HepG2 (cell line): Measurements from ENCODE around the gene FAM32A. TPM values are rescaled to one million over a fixed set of nuclear protein-coding genes. Genes with fewer than 3 reads are reported as not detected.
A peak's percentile ranks its signal among the peaks of the same experiment; 100 is the strongest.

Source experiments
- HMGA1 ChIP-seq: sonication (generic); formaldehyde crosslinking; conservative IDR thresholded peaks from 2 replicates; pipeline ENCODE4 v1.4.0; 2020; ENCODE audit warnings: missing genetic modification reagents
- KLF16 ChIP-seq, 2 experiments: sonication (generic) in 1 of 2; formaldehyde crosslinking in 1 of 2; IDR thresholded peaks; 2 replicates each; pipeline versions ENCODE4 v1.6.1 to v1.8.0; 2016 to 2023; ENCODE audit warnings: missing genetic modification reagents in 2 of 2, missing compliant biosample characterization in 1 of 2
- PHF8 ChIP-seq: sonication (generic); formaldehyde crosslinking; IDR thresholded peaks from 2 replicates; pipeline ENCODE4 v1.5.0; 2020; ENCODE audit warnings: missing genetic modification reagents
- RARA ChIP-seq: IDR thresholded peaks from 2 replicates; pipeline ENCODE4 v1.6.1; 2016; ENCODE audit warnings: missing genetic modification reagents, missing compliant biosample characterization
- RBFOX2 ChIP-seq: fragments of 200-400 bp; formaldehyde crosslinking; IDR thresholded peaks from 2 replicates; pipeline ENCODE4 v1.6.1; 2017; ENCODE audit warnings: low read depth, mild to moderate bottlenecking, low read length
- SIN3A ChIP-seq: IDR thresholded peaks from 2 replicates; pipeline ENCODE4 v1.6.1; 2011; ENCODE audit warnings: low read depth, mild to moderate bottlenecking, control low read depth, low read length, borderline replicate concordance
- ZFP36 ChIP-seq: fragments of 150-350 bp; IDR thresholded peaks from 2 replicates; pipeline ENCODE4 v1.6.1; 2018; ENCODE audit warnings: borderline replicate concordance, low read length, low read depth; ENCODE audit not compliant: partially characterized antibody
- ZNF3 ChIP-seq: IDR thresholded peaks from 2 replicates; pipeline ENCODE4 v1.7.0; 2017; ENCODE audit warnings: inconsistent platforms
- ZNF713 ChIP-seq: sonication (generic); formaldehyde crosslinking; IDR thresholded peaks from 2 replicates; pipeline ENCODE4 v1.4.0; 2020; ENCODE audit warnings: mild to moderate bottlenecking, missing genetic modification reagents
- polyA plus RNA-seq, 8 experiments: library from polyadenylated mRNA; depleted of rRNA in 3 of 8; stranded (reverse) in 7 of 8; unstranded in 1 of 8; fragments of >200 nt; fragmentation: Illumina TruSeq in 4 of 8; extraction: Trizol in 4 of 8; gene quantifications; 2 replicates each; pipeline versions ENCODE4 v1.2.1 to v1.2.3, GENCODE V29; 2011 to 2016; ENCODE audit warnings: low read depth in 4 of 8, missing spikeins in 1 of 8, mixed read lengths in 1 of 8; ENCODE audit not compliant: insufficient read depth in 1 of 8
- total RNA-seq, 5 experiments: library from RNA; depleted of rRNA; stranded (reverse); fragments of >200 nt; fragmentation: Illumina TruSeq; extraction: Trizol; gene quantifications; 2 replicates each; pipeline ENCODE4 v1.2.3, GENCODE V29; 2016; ENCODE audit warnings: low read depth in 1 of 5
- TF ChIP-seq, protein P1 (sequence below): IDR thresholded peaks from 2 replicates; pipeline ENCODE4 v1.6.1; 2016; ENCODE audit warnings: low read depth, missing genetic modification reagents, missing compliant biosample characterization
- TF ChIP-seq, protein P2 (sequence below): sonication (generic); formaldehyde crosslinking; IDR thresholded peaks from 2 replicates; pipeline ENCODE4 v1.4.0; 2020; ENCODE audit warnings: mild to moderate bottlenecking, missing genetic modification reagents
- TF ChIP-seq, protein P3 (sequence below): sonication (generic); formaldehyde crosslinking; IDR thresholded peaks from 2 replicates; pipeline ENCODE4 v1.8.1; 2023; ENCODE audit warnings: mild to moderate bottlenecking, inconsistent platforms, moderate library complexity, missing genetic modification reagents, borderline replicate concordance
- TF ChIP-seq, protein P4 (sequence below), 2 experiments: fragments of 450-650 bp in 1 of 2; sonication (generic) in 1 of 2; formaldehyde crosslinking; IDR thresholded peaks; 2 replicates each; pipeline versions ENCODE4 v1.5.0 to v1.8.0; 2020 to 2022; ENCODE audit warnings: mild to moderate bottlenecking in 1 of 2, missing genetic modification reagents in 1 of 2

FAM32A gene
- total and polyA plus RNA-seq, 2 of the 13 experiments (the other 11 are each of a cell fraction or from before 2014, with no cell fraction given) = 85.8 to 86.2 TPM

DNA sequence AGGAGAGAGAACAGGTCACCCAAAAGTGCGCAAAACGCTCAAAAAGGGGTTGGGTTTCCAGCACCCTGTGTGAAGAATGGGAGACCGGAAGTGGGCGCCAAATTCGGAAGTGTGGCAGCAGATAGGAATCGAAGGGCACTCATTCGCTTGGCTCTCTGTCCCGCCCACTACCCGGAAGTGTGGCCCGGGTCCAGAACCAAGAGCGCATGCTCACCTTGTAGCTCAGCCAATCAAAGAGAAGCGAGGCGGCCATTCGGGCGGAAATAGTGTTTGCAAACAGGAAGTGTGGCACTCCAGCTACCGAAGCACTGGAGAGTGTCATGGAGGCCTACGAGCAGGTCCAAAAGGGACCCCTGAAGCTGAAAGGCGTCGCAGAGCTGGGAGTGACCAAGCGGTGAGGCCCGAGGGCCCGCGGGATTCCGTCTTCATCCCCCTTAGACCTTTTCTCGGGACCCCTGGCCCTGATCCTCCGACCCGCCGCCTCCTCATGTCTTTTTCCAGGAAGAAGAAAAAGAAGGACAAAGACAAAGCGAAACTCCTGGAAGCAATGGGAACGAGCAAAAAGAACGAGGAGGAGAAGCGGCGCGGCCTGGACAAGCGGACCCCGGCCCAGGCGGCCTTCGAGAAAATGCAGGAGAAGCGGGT, at the start of gene FAM32A (continued):
- TF ChIP-seq, protein P1, sequence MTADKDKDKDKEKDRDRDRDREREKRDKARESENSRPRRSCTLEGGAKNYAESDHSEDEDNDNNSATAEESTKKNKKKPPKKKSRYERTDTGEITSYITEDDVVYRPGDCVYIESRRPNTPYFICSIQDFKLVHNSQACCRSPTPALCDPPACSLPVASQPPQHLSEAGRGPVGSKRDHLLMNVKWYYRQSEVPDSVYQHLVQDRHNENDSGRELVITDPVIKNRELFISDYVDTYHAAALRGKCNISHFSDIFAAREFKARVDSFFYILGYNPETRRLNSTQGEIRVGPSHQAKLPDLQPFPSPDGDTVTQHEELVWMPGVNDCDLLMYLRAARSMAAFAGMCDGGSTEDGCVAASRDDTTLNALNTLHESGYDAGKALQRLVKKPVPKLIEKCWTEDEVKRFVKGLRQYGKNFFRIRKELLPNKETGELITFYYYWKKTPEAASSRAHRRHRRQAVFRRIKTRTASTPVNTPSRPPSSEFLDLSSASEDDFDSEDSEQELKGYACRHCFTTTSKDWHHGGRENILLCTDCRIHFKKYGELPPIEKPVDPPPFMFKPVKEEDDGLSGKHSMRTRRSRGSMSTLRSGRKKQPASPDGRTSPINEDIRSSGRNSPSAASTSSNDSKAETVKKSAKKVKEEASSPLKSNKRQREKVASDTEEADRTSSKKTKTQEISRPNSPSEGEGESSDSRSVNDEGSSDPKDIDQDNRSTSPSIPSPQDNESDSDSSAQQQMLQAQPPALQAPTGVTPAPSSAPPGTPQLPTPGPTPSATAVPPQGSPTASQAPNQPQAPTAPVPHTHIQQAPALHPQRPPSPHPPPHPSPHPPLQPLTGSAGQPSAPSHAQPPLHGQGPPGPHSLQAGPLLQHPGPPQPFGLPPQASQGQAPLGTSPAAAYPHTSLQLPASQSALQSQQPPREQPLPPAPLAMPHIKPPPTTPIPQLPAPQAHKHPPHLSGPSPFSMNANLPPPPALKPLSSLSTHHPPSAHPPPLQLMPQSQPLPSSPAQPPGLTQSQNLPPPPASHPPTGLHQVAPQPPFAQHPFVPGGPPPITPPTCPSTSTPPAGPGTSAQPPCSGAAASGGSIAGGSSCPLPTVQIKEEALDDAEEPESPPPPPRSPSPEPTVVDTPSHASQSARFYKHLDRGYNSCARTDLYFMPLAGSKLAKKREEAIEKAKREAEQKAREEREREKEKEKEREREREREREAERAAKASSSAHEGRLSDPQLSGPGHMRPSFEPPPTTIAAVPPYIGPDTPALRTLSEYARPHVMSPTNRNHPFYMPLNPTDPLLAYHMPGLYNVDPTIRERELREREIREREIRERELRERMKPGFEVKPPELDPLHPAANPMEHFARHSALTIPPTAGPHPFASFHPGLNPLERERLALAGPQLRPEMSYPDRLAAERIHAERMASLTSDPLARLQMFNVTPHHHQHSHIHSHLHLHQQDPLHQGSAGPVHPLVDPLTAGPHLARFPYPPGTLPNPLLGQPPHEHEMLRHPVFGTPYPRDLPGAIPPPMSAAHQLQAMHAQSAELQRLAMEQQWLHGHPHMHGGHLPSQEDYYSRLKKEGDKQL (CRISPR knock-in tag) = no peak
- TF ChIP-seq ZFP36 (no peak), SIN3A (peak; percentile 74; the same call in 1 of the 2 replicates), KLF16 (CRISPR knock-in tag; IDR thresholded peaks at IDR 0.05) (no peak; a peak in 1 of 4 replicates), HMGA1 (no peak), ZNF3 (no peak), ZNF713 (CRISPR knock-in tag) (no peak), RARA (CRISPR knock-in tag) (no peak), PHF8 (peak; percentile 88), RBFOX2 (peak; percentile 71)
- TF ChIP-seq, protein P2, sequence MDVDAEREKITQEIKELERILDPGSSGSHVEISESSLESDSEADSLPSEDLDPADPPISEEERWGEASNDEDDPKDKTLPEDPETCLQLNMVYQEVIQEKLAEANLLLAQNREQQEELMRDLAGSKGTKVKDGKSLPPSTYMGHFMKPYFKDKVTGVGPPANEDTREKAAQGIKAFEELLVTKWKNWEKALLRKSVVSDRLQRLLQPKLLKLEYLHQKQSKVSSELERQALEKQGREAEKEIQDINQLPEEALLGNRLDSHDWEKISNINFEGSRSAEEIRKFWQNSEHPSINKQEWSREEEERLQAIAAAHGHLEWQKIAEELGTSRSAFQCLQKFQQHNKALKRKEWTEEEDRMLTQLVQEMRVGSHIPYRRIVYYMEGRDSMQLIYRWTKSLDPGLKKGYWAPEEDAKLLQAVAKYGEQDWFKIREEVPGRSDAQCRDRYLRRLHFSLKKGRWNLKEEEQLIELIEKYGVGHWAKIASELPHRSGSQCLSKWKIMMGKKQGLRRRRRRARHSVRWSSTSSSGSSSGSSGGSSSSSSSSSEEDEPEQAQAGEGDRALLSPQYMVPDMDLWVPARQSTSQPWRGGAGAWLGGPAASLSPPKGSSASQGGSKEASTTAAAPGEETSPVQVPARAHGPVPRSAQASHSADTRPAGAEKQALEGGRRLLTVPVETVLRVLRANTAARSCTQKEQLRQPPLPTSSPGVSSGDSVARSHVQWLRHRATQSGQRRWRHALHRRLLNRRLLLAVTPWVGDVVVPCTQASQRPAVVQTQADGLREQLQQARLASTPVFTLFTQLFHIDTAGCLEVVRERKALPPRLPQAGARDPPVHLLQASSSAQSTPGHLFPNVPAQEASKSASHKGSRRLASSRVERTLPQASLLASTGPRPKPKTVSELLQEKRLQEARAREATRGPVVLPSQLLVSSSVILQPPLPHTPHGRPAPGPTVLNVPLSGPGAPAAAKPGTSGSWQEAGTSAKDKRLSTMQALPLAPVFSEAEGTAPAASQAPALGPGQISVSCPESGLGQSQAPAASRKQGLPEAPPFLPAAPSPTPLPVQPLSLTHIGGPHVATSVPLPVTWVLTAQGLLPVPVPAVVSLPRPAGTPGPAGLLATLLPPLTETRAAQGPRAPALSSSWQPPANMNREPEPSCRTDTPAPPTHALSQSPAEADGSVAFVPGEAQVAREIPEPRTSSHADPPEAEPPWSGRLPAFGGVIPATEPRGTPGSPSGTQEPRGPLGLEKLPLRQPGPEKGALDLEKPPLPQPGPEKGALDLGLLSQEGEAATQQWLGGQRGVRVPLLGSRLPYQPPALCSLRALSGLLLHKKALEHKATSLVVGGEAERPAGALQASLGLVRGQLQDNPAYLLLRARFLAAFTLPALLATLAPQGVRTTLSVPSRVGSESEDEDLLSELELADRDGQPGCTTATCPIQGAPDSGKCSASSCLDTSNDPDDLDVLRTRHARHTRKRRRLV (CRISPR knock-in tag) = no peak
- TF ChIP-seq, protein P3, sequence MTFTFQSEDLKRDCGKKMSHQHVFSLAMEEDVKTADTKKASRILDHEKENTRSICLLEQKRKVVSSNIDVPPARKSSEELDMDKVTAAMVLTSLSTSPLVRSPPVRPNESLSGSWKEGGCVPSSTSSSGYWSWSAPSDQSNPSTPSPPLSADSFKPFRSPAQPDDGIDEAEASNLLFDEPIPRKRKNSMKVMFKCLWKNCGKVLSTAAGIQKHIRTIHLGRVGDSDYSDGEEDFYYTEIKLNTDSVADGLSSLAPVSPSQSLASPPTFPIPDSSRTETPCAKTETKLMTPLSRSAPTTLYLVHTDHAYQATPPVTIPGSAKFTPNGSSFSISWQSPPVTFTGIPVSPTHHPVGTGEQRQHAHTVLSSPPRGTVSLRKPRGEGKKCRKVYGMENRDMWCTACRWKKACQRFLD (CRISPR knock-in tag) = 0 out of 2 replicates have a peak, but pooled peaks have one; percentile 77
- TF ChIP-seq, protein P4, sequence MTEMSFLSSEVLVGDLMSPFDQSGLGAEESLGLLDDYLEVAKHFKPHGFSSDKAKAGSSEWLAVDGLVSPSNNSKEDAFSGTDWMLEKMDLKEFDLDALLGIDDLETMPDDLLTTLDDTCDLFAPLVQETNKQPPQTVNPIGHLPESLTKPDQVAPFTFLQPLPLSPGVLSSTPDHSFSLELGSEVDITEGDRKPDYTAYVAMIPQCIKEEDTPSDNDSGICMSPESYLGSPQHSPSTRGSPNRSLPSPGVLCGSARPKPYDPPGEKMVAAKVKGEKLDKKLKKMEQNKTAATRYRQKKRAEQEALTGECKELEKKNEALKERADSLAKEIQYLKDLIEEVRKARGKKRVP (CRISPR knock-in tag; IDR thresholded peaks at IDR 0.05) = no peak
